Measurements from ENCODE around the gene NR3C1.

GRCh38 chr5:143370440-143370839 lies 33.0 kb downstream of the NR3C1 start:
- TF ChIP-seq CTCF (IDR thresholded peaks at IDR 0.05; ENCODE audit: low read depth, low read length, poor library complexity, severe bottlenecking) (no peak), EZH2phosphoT487 (IDR thresholded peaks at IDR 0.05; ENCODE audit: borderline replicate concordance, low read length) (no peak)
